DOHH2 (cell line): ENCODE results near the gene AK8.

Experiments used
- CTCF ChIP-seq: fragments of 200-600 bp; sonication (generic); IDR thresholded peaks from one replicate; pipeline ENCODE4 v1.5.1; 2014; ENCODE audit warnings: antibody characterized with exemption, mild to moderate bottlenecking, low read depth, low read length; ENCODE audit not compliant: poor library complexity, severe bottlenecking
- EZH2phosphoT487 ChIP-seq: fragments of 200-600 bp; sonication (generic); IDR thresholded peaks from 2 replicates; pipeline ENCODE4 v1.6.1; 2017; ENCODE audit warnings: borderline replicate concordance, mild to moderate bottlenecking, antibody characterized with exemption, low read length, moderate library complexity, mixed read lengths

GRCh38 chr9:132809677-132810271 lies 68.3 kb downstream of the AK8 start:
- TF ChIP-seq CTCF = no peak
- no peak for TF ChIP-seq EZH2phosphoT487
